Glutamatergic neuron (in vitro differentiated cells): Measurements from ENCODE around the gene ZGLP1. TPM values are rescaled to one million over a fixed set of nuclear protein-coding genes. Genes with fewer than 3 reads are reported as not detected.

Experiments used
- DNase-seq: peaks from one replicate; pipeline ENCODE4 v3.0.0; 2022
- H3K27ac Mint-ChIP-seq: one replicate; pipeline ENCODE4 v1.8.0; 2020; ENCODE audit warnings: mild to moderate bottlenecking, mixed read lengths, inconsistent platforms; ENCODE audit not compliant: unreplicated experiment
- H3K27me3 Mint-ChIP-seq: one replicate; pipeline ENCODE4 v1.8.0; 2020; ENCODE audit warnings: mild to moderate bottlenecking, moderate library complexity, mixed read lengths, inconsistent platforms; ENCODE audit not compliant: unreplicated experiment
- H3K36me3 Mint-ChIP-seq: one replicate; pipeline ENCODE4 v1.8.0; 2020; ENCODE audit warnings: mild to moderate bottlenecking, mixed read lengths, inconsistent platforms; ENCODE audit not compliant: unreplicated experiment
- H3K4me1 Mint-ChIP-seq: one replicate; pipeline ENCODE4 v1.8.0; 2020; ENCODE audit warnings: mild to moderate bottlenecking, low read depth, mixed read lengths, inconsistent platforms; ENCODE audit not compliant: unreplicated experiment
- H3K4me3 Mint-ChIP-seq: one replicate; pipeline ENCODE4 v1.8.0; 2020; ENCODE audit warnings: mild to moderate bottlenecking, mixed read lengths, inconsistent platforms; ENCODE audit not compliant: unreplicated experiment
- H3K9me3 Mint-ChIP-seq: one replicate; pipeline ENCODE4 v1.8.0; 2020; ENCODE audit warnings: mild to moderate bottlenecking, moderate library complexity, mixed read lengths, inconsistent platforms; ENCODE audit not compliant: unreplicated experiment
- CTCF ChIP-seq: fragments of 200-600 bp; sonication (generic); IDR thresholded peaks from one replicate; pipeline ENCODE4 v1.5.0; 2021; ENCODE audit not compliant: partially characterized antibody, unreplicated experiment
- long read RNA-seq: library from polyadenylated mRNA; unstranded; transcript quantifications from one replicate; pipeline ENCODE4 v2.0.0, GENCODE V29; 2020; ENCODE audit not compliant: unreplicated experiment
- total RNA-seq: library from RNA; stranded (reverse); fragmentation: NEBNext Ultra II Directional; extraction: Animal tissue kit (Norgen Biotek cat#: 25700); gene quantifications from one replicate; pipeline ENCODE4 v1.2.1, GENCODE V29; 2021; ENCODE audit not compliant: unreplicated experiment

The ZGLP1 gene
- 9.4 TPM for total RNA-seq
- long read RNA-seq, partial matches to known transcripts = 0 of 1 reads
- long read RNA-seq, other reads (novel, unspliced or antisense) = 0 of 1 reads

DNA sequence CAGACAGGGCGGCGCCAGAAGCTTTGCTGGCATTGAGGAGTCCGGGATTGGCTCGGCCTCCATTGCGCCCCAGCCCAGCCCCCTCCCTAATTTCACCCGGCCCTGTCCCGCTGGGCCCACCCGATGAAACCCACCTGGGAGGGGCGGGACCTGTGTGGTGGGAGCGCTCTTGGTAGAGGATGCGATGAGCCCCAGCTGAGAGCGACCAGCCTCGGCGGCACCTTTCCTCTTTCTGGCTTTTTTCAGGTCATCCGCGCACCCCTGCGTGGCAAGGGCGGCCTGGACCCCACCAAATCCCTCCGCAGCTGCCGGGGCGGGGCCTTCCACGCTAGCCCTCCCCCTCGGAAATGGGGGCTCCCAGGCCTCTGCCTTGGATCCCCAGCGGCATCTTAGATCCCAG is at the start of gene ZGLP1:
Gene ZGLP1 (minus strand): TSS at position 393 of the 400 bp plus-strand sequence.
- Mint-ChIP-seq H3K36me3 (peaks cover 4% of the 10 kb centered on the region), H3K9me3 (peaks cover 4% of the 10 kb centered on the region), H3K27ac (no peak within 1 kb of the TSS), H3K27me3 (peaks cover 4% of the 10 kb centered on the region), H3K4me3 (no peak within 1 kb of the TSS), H3K4me1 (peaks cover 4% of the 10 kb centered on the region)
- no peak for TF ChIP-seq CTCF
- DNase-seq = no peak

DNA sequence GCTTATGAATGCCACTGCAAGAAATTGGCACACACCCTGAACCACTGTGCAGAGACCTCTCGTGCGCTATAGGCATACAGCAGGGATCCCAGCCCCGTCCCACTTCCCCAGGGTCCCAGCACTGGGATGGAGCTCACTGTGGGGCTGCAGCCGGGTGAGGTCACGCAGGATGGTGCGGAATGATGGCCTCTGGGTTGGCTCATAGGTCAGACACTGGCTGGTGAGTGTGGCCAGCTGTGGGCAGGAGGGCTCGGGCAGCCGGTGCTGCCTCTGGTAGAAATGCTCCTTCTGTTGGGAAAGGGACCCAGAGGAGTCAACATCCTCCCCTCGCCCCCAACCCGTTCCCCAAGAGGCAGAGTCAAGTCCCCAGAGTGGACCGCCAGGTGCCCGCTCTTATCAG is 46.8 kb upstream of the ZGLP1 start:
- no peak for TF ChIP-seq CTCF
- no peak overlapping the region for H3K4me3 Mint-ChIP-seq
- H3K27ac Mint-ChIP-seq = no peak overlapping the region
- H3K36me3 Mint-ChIP-seq = no peaks in the 10 kb centered on the region
- H3K4me1 Mint-ChIP-seq = peaks cover 5% of the 10 kb centered on the region
- no peak for DNase-seq
- peaks cover 4% of the 10 kb centered on the region for H3K27me3 Mint-ChIP-seq
- H3K9me3 Mint-ChIP-seq = peaks cover 2% of the 10 kb centered on the region

- peak overlapping the region; percentile 96 for H3K27ac Mint-ChIP-seq
- TF ChIP-seq CTCF = no peak
- peak; percentile 98 for DNase-seq
- no peaks in the 10 kb centered on the region for H3K36me3 Mint-ChIP-seq
- peaks cover 4% of the 10 kb centered on the region for H3K27me3 Mint-ChIP-seq
- peaks cover 5% of the 10 kb centered on the region for H3K4me1 Mint-ChIP-seq
- peak overlapping the region; percentile 88 for H3K4me3 Mint-ChIP-seq
- H3K9me3 Mint-ChIP-seq = peaks cover 2% of the 10 kb centered on the region
These were observed 44.3 kb upstream of the ZGLP1 start for GRCh38 chr19:10353793-10354391.

- Mint-ChIP-seq H3K9me3 (peaks cover 2% of the 10 kb centered on the region), H3K27ac (peak overlapping the region; percentile 96), H3K36me3 (no peaks in the 10 kb centered on the region), H3K27me3 (peaks cover 4% of the 10 kb centered on the region), H3K4me3 (peak overlapping the region; percentile 88), H3K4me1 (peaks cover 5% of the 10 kb centered on the region)
- no peak for TF ChIP-seq CTCF
- DNase-seq = peak; percentile 97
These were observed 43.4 kb upstream of the ZGLP1 start for GRCh38 chr19:10352764-10353671.
